Lower lobe of right lung (tissue), 2 donors: Measurements from ENCODE around the gene CD99. TPM values are rescaled to one million over a fixed set of nuclear protein-coding genes. Genes with fewer than 3 reads are reported as not detected.
"Not testable (repeated sequence)": the region's sequence is repeated elsewhere in the genome, so short reads cannot be mapped to it uniquely, and the experiment has no call there.

ENCODE experiments used
- ATAC-seq, 2 donors: fragments of 200-7000 bp; cut with Tn5 transposase; one replicate each; pipeline ENCODE4 v1.9.1; 2020 to 2022; ENCODE audit warnings: mild to moderate bottlenecking in 2 of 2, moderate library complexity in 2 of 2
- DNase-seq: peaks from one replicate; pipeline ENCODE4 v3.0.0-alpha.2; 2020
- H3K27ac ChIP-seq: fragments of 200-600 bp; one replicate; pipeline ENCODE4 v1.8.0; 2022
- H3K27me3 ChIP-seq: fragments of 200-600 bp; one replicate; pipeline ENCODE4 v1.8.0; 2022; ENCODE audit warnings: low read depth
- H3K36me3 ChIP-seq: fragments of 200-600 bp; one replicate; pipeline ENCODE4 v1.8.0; 2022; ENCODE audit warnings: mild to moderate bottlenecking
- H3K4me1 ChIP-seq: fragments of 200-600 bp; one replicate; pipeline ENCODE4 v1.8.0; 2022
- H3K4me3 ChIP-seq: fragments of 200-600 bp; one replicate; pipeline ENCODE4 v1.8.0; 2022; ENCODE audit warnings: mild to moderate bottlenecking
- H3K9me3 ChIP-seq: fragments of 200-600 bp; one replicate; pipeline ENCODE4 v1.8.0; 2022
- intact Hi-C: fragments of 100-400 bp; cut with DNase I; formaldehyde crosslinking; loops from one replicate; pipeline ENCODE4 v1.11.0; 2022
- total RNA-seq: library from RNA; stranded (reverse); fragmentation: NEBNext Ultra II Directional; extraction: Animal tissue kit (Norgen Biotek cat#: 25700); gene quantifications from one replicate; pipeline ENCODE4 v1.2.1, GENCODE V29; 2021
- TF ChIP-seq, protein P1 (sequence below): fragments of 200-600 bp; IDR thresholded peaks from one replicate; pipeline ENCODE4 v1.8.0; 2022; ENCODE audit warnings: antibody characterized with exemption, mild to moderate bottlenecking
- donor health status: DM: no; HTN: yes; CAD: no; lungs with severe emphysema.

Gene CD99
- total RNA-seq, 1 donor from 2014 or later: 249 TPM

DNA sequence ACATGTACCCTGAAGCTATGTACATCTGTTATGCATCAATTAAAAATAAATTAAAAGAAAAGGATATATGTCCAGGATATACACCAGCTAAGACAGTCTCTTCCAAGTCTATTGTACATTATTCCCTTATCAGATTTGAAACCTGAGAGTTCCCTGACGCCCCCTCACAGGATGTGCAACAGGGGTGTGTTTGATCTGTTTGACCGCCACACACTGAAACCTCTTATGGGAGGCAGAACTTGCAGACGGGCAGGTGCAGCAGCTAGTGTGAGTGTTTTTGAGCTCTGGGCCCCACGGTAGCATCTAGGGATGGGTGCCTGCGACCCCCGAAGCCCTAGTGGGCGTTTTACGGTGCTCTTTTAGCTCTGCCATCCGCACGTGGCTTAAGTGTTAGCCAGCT is 65.5 kb downstream of the CD99 start:
- ATAC-seq (no peak), DNase-seq (no peak)
- Histone ChIP-seq H3K27me3 (no peaks in the 10 kb centered on the region), H3K4me3 (no peak overlapping the region), H3K4me1 (no peaks in the 10 kb centered on the region), H3K9me3 (no peaks in the 10 kb centered on the region), H3K27ac (no peak overlapping the region), H3K36me3 (no peaks in the 10 kb centered on the region)
- TF ChIP-seq, protein P1, sequence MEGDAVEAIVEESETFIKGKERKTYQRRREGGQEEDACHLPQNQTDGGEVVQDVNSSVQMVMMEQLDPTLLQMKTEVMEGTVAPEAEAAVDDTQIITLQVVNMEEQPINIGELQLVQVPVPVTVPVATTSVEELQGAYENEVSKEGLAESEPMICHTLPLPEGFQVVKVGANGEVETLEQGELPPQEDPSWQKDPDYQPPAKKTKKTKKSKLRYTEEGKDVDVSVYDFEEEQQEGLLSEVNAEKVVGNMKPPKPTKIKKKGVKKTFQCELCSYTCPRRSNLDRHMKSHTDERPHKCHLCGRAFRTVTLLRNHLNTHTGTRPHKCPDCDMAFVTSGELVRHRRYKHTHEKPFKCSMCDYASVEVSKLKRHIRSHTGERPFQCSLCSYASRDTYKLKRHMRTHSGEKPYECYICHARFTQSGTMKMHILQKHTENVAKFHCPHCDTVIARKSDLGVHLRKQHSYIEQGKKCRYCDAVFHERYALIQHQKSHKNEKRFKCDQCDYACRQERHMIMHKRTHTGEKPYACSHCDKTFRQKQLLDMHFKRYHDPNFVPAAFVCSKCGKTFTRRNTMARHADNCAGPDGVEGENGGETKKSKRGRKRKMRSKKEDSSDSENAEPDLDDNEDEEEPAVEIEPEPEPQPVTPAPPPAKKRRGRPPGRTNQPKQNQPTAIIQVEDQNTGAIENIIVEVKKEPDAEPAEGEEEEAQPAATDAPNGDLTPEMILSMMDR: no peak
- intact Hi-C loops: no loop called here

DNA sequence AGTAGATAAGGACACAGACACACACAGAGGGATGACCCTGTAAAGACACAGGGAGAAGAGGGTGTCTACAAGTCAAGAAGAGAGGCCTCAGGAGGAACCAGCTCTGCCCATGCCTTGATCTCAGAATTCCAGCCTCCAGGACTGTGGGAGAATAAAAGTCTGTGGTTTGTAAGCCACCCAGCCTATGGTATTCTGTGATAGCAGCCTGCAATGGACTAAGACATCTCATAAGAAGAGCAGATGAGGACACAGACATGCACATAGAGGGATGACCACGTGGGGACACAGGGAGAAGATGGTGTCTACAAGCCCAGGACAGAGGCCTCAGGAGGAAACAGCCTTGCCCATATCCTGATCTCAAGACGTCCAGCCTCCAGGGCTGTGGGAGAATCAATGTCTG is 70.2 kb downstream of the CD99 start:
- no peaks in the 10 kb centered on the region for H3K9me3 ChIP-seq
- TF ChIP-seq, protein P1: no peak
- ATAC-seq (no peak), DNase-seq (no peak)
- no peaks in the 10 kb centered on the region for H3K4me1 ChIP-seq
- no peak overlapping the region for H3K27ac ChIP-seq
- H3K27me3 ChIP-seq: no peaks in the 10 kb centered on the region
- intact Hi-C loops: no loop called here
- no peak overlapping the region for H3K4me3 ChIP-seq
- no peaks in the 10 kb centered on the region for H3K36me3 ChIP-seq

DNA sequence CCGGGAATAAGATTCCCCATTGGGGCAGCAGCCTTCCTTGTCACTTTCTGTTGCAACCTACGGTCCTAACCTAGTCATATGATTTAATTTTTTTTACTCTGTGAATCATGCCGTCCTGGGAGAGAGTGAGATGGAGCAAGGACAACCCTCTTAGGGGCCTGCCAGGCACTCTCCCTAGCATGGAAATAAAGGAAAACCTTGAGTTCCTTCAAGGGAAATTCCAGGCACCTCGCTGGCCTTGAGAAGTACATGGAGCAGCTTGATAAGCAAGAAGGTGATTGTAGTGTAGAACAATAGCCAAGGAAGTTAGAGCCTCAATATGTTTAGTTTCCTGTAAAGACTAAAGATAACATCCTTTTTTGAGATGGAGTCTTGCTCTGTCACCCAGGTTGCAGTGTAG is 71.6 kb downstream of the CD99 start:
- intact Hi-C loops, H3K27ac ChIP-seq, H3K4me3 ChIP-seq, ATAC-seq, H3K27me3 ChIP-seq, H3K36me3 ChIP-seq, DNase-seq, H3K9me3 ChIP-seq, H3K4me1 ChIP-seq: not testable (repeated sequence)

DNA sequence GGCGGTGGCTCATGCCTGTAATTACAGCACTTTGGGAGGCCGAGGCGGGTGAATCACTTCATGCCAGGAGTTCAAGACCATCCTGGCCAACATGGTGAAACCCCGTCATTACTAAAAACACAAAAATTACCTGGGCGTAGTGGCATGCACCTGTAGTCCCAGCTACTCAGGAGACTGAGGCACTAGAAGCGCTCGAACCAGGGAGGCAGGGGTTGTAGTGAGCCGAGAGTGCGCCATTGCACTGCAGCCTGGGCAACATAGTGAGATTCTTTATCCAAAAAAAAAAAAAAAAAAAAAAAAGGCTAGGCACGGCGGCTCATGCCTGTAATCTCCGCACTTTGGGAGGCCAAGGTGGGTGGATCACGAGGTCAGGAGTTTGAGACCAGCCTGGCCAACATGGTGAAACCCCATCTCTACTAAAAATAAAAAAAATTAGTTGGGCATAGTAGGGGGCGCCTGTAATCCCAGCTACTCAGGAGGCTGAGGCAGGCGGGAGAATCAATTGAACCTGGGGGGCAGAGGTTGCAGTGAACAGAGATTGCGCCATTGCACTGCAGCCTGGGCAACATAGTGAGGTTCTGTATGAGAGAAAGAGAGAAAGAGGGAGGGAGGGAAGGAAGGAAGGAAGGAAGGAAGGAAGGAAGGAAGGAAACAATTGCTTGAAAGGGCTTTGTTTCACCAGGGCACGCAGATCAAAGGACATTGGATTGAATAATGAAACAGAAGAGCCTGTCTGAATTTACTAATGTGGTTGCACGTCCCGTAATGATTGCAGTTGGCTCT is 73.9 kb downstream of the CD99 start:
- H3K27ac ChIP-seq, DNase-seq, intact Hi-C loops, ATAC-seq, H3K9me3 ChIP-seq, H3K4me3 ChIP-seq, H3K4me1 ChIP-seq, H3K36me3 ChIP-seq, H3K27me3 ChIP-seq: not testable (repeated sequence)

DNA sequence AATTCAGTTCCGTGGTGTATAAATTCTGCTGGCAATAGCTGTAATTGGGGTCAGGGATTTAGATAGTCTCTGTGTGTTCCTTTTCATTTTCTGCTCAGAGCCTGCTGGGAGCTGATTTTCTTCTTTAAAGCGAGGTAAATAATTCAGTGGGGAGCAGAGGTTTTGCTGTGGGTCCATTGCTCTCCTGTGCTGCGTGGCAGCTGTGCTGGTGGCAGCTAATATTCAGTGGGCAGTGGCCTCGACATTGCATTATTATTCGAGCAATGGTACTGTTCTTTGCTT is 74.4 kb downstream of the CD99 start:
- ATAC-seq: no peak
- no peak overlapping the region for H3K27ac ChIP-seq
- DNase-seq: no peak
- H3K36me3 ChIP-seq: no peaks in the 10 kb centered on the region
- TF ChIP-seq, protein P1: no peak
- H3K27me3 ChIP-seq: no peaks in the 10 kb centered on the region
- no peaks in the 10 kb centered on the region for H3K4me1 ChIP-seq
- H3K9me3 ChIP-seq: no peaks in the 10 kb centered on the region
- intact Hi-C loops: no loop called here
- H3K4me3 ChIP-seq: no peak overlapping the region

DNA sequence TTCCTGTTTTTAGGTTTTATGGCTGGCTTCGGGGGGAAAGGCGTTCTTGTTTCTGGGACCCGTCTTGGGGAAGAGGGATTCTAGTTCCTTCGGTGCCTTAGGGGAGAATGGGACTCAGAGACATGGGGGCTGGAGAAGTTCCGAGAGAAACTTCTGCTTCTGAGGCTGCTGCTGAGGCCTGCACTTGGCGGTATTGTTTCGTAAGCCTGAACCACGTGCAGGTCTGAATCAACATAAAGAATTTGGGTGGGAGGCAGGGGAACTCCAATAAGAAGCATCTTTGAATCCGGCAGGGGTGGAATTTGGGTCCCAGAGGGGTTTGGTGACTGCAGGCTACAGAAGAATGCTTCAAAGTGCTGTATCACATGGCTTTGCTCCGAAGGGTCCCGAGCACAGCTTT is 75.8 kb downstream of the CD99 start:
- H3K27me3 ChIP-seq: no peaks in the 10 kb centered on the region
- H3K9me3 ChIP-seq: no peaks in the 10 kb centered on the region
- no peak for DNase-seq
- intact Hi-C loops: no loop called here
- no peaks in the 10 kb centered on the region for H3K36me3 ChIP-seq
- TF ChIP-seq, protein P1: no peak
- peak overlapping the region; percentile 53 for H3K27ac ChIP-seq
- no peak for ATAC-seq
- no peaks in the 10 kb centered on the region for H3K4me1 ChIP-seq
- H3K4me3 ChIP-seq: no peak overlapping the region
